ENCODE data around the gene SIGLEC5.

Gene SIGLEC5

GRCh38 chr19:51607920-51608562, 22.2 kb downstream of the SIGLEC5 start:
- no peak for TF ChIP-seq EZH2 (IDR thresholded peaks at IDR 0.05; ENCODE audit: borderline replicate concordance, low read depth, low read length, severe bottlenecking)
- peak; percentile 93 for TF ChIP-seq CTCF (IDR thresholded peaks at IDR 0.05; ENCODE audit: borderline replicate concordance, extremely low read depth, low read length, poor library complexity, severe bottlenecking)
- no peaks in the 10 kb centered on the region for H3K9me3 ChIP-seq (ENCODE audit: insufficient read depth, low read length, severe bottlenecking)
- no peak overlapping the region for H3K4me3 ChIP-seq (ENCODE audit: low read depth in 1 of 2, low read length in 2 of 2)
- H4K20me1 ChIP-seq (ENCODE audit: insufficient read depth, low read length): no peaks in the 10 kb centered on the region
- no peaks in the 10 kb centered on the region for H3K36me3 ChIP-seq (ENCODE audit: insufficient read depth, low read length)
- H3K79me2 ChIP-seq (ENCODE audit: insufficient read depth, low read length): no peaks in the 10 kb centered on the region
- no peak overlapping the region for H3K4me2 ChIP-seq (ENCODE audit: insufficient read depth, low read length)
- no peak overlapping the region for H2AFZ ChIP-seq (ENCODE audit: low read depth, low read length)
- DNase-seq (peak; percentile 85), ATAC-seq (ENCODE audit: insufficient read depth, low read depth) (peak; percentile 78)
- H3K4me1 ChIP-seq (ENCODE audit: insufficient read depth, low read length): no peaks in the 10 kb centered on the region
- H3K9ac ChIP-seq (ENCODE audit: low read depth, low read length): no peak overlapping the region
- H3K27ac ChIP-seq (ENCODE audit: low read length): no peak overlapping the region
- H3K27me3 ChIP-seq (ENCODE audit: insufficient read depth, low read length, poor library complexity): no peaks in the 10 kb centered on the region

GRCh38 chr19:51607077-51607476, 23.1 kb downstream of the SIGLEC5 start:
- Histone ChIP-seq H3K4me1 (ENCODE audit: insufficient read depth, low read length) (no peaks in the 10 kb centered on the region), H3K4me3 (ENCODE audit: low read depth in 1 of 2, low read length in 2 of 2) (no peak overlapping the region), H3K9me3 (ENCODE audit: insufficient read depth, low read length, severe bottlenecking) (no peaks in the 10 kb centered on the region), H3K9ac (ENCODE audit: low read depth, low read length) (no peak overlapping the region), H4K20me1 (ENCODE audit: insufficient read depth, low read length) (no peaks in the 10 kb centered on the region), H3K4me2 (ENCODE audit: insufficient read depth, low read length) (no peak overlapping the region), H2AFZ (ENCODE audit: low read depth, low read length) (no peak overlapping the region), H3K36me3 (ENCODE audit: insufficient read depth, low read length) (no peaks in the 10 kb centered on the region), H3K27ac (ENCODE audit: low read length) (no peak overlapping the region), H3K27me3 (ENCODE audit: insufficient read depth, low read length, poor library complexity) (no peaks in the 10 kb centered on the region), H3K79me2 (ENCODE audit: insufficient read depth, low read length) (no peaks in the 10 kb centered on the region)
- ATAC-seq (ENCODE audit: insufficient read depth, low read depth) (no peak), DNase-seq (no peak)
- TF ChIP-seq EZH2 (IDR thresholded peaks at IDR 0.05; ENCODE audit: borderline replicate concordance, low read depth, low read length, severe bottlenecking) (no peak), CTCF (IDR thresholded peaks at IDR 0.05; ENCODE audit: borderline replicate concordance, extremely low read depth, low read length, poor library complexity, severe bottlenecking) (no peak)

GRCh38 chr19:51602189-51602854, 27.9 kb downstream of the SIGLEC5 start:
- Histone ChIP-seq H3K4me1 (ENCODE audit: insufficient read depth, low read length) (no peaks in the 10 kb centered on the region), H3K27ac (ENCODE audit: low read length) (no peak overlapping the region), H2AFZ (ENCODE audit: low read depth, low read length) (no peak overlapping the region), H3K9ac (ENCODE audit: low read depth, low read length) (no peak overlapping the region), H3K9me3 (ENCODE audit: insufficient read depth, low read length, severe bottlenecking) (no peaks in the 10 kb centered on the region), H3K27me3 (ENCODE audit: insufficient read depth, low read length, poor library complexity) (no peaks in the 10 kb centered on the region), H4K20me1 (ENCODE audit: insufficient read depth, low read length) (no peaks in the 10 kb centered on the region), H3K4me2 (ENCODE audit: insufficient read depth, low read length) (no peak overlapping the region), H3K79me2 (ENCODE audit: insufficient read depth, low read length) (no peaks in the 10 kb centered on the region), H3K4me3 (ENCODE audit: low read depth in 1 of 2, low read length in 2 of 2) (no peak overlapping the region), H3K36me3 (ENCODE audit: insufficient read depth, low read length) (no peaks in the 10 kb centered on the region)
- no peak for TF ChIP-seq CTCF (IDR thresholded peaks at IDR 0.05; ENCODE audit: borderline replicate concordance, extremely low read depth, low read length, poor library complexity, severe bottlenecking)
- no peak for TF ChIP-seq EZH2 (IDR thresholded peaks at IDR 0.05; ENCODE audit: borderline replicate concordance, low read depth, low read length, severe bottlenecking)
- ATAC-seq (ENCODE audit: insufficient read depth, low read depth) (no peak), DNase-seq (no peak)
